Measurements from ENCODE around the gene MCF2. TPM values are rescaled to one million over a fixed set of nuclear protein-coding genes. Genes with fewer than 3 reads are reported as not detected.

MCF2 gene
- total RNA-seq, 1 donor from 2014 or later, result 0.80 TPM

GRCh38 chrX:139642241-139642927, 65.6 kb downstream of the MCF2 start:
- peak; percentile 71 for DNase-seq (ENCODE audit: low spot score)
- H3K9me3 ChIP-seq (ENCODE audit: low read depth), result peaks cover 6% of the 10 kb centered on the region
- peak overlapping the region; percentile 38 for H3K27ac Mint-ChIP-seq
- H3K36me3 ChIP-seq, result no peaks in the 10 kb centered on the region
- H3K4me3 Mint-ChIP-seq, result peak overlapping the region; percentile 69
- peaks cover 11% of the 10 kb centered on the region for H3K4me1 Mint-ChIP-seq
- peak overlapping the region; percentile 25 for H3K4me3 ChIP-seq
- no peak overlapping the region for H3K27ac ChIP-seq
- no peaks in the 10 kb centered on the region for H3K79me2 ChIP-seq (ENCODE audit: low read depth)
- H3K27me3 Mint-ChIP-seq (ENCODE audit: insufficient read depth, low read depth), result no peaks in the 10 kb centered on the region
- TF ChIP-seq EZH2 (IDR thresholded peaks at IDR 0.05) (no peak), EZH2phosphoT487 (IDR thresholded peaks at IDR 0.05) (no peak), CTCF (IDR thresholded peaks at IDR 0.05) (no peak)
- no peaks in the 10 kb centered on the region for H4K20me1 ChIP-seq (ENCODE audit: low read depth)
- no peaks in the 10 kb centered on the region for H3K36me3 Mint-ChIP-seq
- H3K27me3 ChIP-seq, result no peaks in the 10 kb centered on the region
- peaks cover 6% of the 10 kb centered on the region for H3K4me1 ChIP-seq
- H2AFZ ChIP-seq (replicated peaks), result no peak overlapping the region
- no peaks in the 10 kb centered on the region for H3K9me3 Mint-ChIP-seq
- H3F3A ChIP-seq (ENCODE audit: low read depth), result peaks cover 4% of the 10 kb centered on the region
- no peak overlapping the region for H3K9ac ChIP-seq
- H3K4me2 ChIP-seq, result peak overlapping the region; percentile 72

DNA sequence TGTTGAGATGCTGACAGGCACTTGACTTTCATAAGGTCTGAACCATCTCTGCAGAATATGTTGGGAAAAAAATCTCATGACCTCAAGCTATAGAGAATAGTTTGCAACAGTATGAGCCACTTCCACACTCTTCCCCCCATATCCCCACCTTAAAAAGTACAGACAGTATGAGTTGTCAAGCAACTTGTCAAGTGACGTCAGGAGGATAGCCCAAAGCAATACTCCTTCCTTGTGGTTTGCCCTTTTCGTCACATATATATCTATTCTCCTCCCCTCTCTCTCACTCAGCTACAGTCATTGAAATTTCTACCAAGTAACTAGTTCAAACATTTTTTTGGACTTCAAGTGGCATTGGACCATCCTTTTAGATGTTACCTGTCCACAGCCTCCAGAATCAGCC, 67.7 kb downstream of the MCF2 start:
- DNase-seq (ENCODE audit: low spot score), result no peak
- peaks cover 6% of the 10 kb centered on the region for H3K4me1 ChIP-seq
- peaks cover 4% of the 10 kb centered on the region for H3F3A ChIP-seq (ENCODE audit: low read depth)
- no peak overlapping the region for H3K27ac Mint-ChIP-seq
- no peaks in the 10 kb centered on the region for H3K36me3 ChIP-seq
- H3K27me3 ChIP-seq, result no peaks in the 10 kb centered on the region
- H2AFZ ChIP-seq (replicated peaks), result no peak overlapping the region
- no peak for TF ChIP-seq CTCF (IDR thresholded peaks at IDR 0.05)
- no peak for TF ChIP-seq EZH2 (IDR thresholded peaks at IDR 0.05)
- TF ChIP-seq EZH2phosphoT487 (IDR thresholded peaks at IDR 0.05), result no peak
- H3K4me3 ChIP-seq, result no peak overlapping the region
- peaks cover 11% of the 10 kb centered on the region for H3K4me1 Mint-ChIP-seq
- no peaks in the 10 kb centered on the region for H3K79me2 ChIP-seq (ENCODE audit: low read depth)
- H3K9me3 Mint-ChIP-seq, result no peaks in the 10 kb centered on the region
- peaks cover 6% of the 10 kb centered on the region for H3K9me3 ChIP-seq (ENCODE audit: low read depth)
- no peak overlapping the region for H3K4me2 ChIP-seq
- H3K27ac ChIP-seq, result no peak overlapping the region
- no peak overlapping the region for H3K4me3 Mint-ChIP-seq
- no peaks in the 10 kb centered on the region for H4K20me1 ChIP-seq (ENCODE audit: low read depth)
- no peak overlapping the region for H3K9ac ChIP-seq
- H3K36me3 Mint-ChIP-seq, result no peaks in the 10 kb centered on the region
- H3K27me3 Mint-ChIP-seq (ENCODE audit: insufficient read depth, low read depth), result no peaks in the 10 kb centered on the region

DNA sequence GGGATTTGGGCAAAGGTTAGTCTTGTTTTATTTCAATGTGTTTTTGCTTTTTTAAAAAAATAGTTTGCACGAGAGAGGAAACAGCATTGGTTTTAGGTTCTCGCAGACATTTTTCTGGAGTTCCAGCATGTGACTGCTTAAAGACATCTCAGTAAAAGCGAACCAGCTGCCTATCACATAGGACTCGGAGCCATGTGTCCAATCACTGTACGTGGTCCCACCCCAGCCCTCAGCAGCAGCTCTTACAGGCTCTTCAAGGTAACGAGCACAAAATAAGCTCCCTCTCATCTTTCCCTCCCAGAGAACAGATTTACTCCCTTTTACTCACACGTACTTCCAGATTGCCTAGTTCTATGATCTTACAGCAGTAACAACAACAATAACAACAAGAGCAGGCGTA, 68.7 kb downstream of the MCF2 start:
- Histone ChIP-seq H4K20me1 (ENCODE audit: low read depth) (no peaks in the 10 kb centered on the region), H3K27me3 (no peaks in the 10 kb centered on the region), H3F3A (ENCODE audit: low read depth) (peaks cover 4% of the 10 kb centered on the region), H2AFZ (replicated peaks) (no peak overlapping the region), H3K4me3 (no peak overlapping the region), H3K4me1 (peaks cover 6% of the 10 kb centered on the region), H3K36me3 (no peaks in the 10 kb centered on the region), H3K27ac (no peak overlapping the region), H3K9me3 (ENCODE audit: low read depth) (no peaks in the 10 kb centered on the region), H3K9ac (no peak overlapping the region), H3K4me2 (no peak overlapping the region), H3K79me2 (ENCODE audit: low read depth) (no peaks in the 10 kb centered on the region)
- no peak for DNase-seq (ENCODE audit: low spot score)
- Mint-ChIP-seq H3K27me3 (ENCODE audit: insufficient read depth, low read depth) (no peaks in the 10 kb centered on the region), H3K9me3 (no peaks in the 10 kb centered on the region), H3K36me3 (no peaks in the 10 kb centered on the region), H3K4me1 (peaks cover 11% of the 10 kb centered on the region), H3K27ac (no peak overlapping the region), H3K4me3 (no peak overlapping the region)
- TF ChIP-seq EZH2phosphoT487 (IDR thresholded peaks at IDR 0.05), result no peak
- no peak for TF ChIP-seq CTCF (IDR thresholded peaks at IDR 0.05)
- no peak for TF ChIP-seq EZH2 (IDR thresholded peaks at IDR 0.05)
